ENCODE measurements around the gene ENO4. TPM values are rescaled to one million over a fixed set of nuclear protein-coding genes. Genes with fewer than 3 reads are reported as not detected.

ENO4 gene
- total RNA-seq, 1 experiment from 2014 or later: not detected

- H3K36me3 ChIP-seq: no peaks in the 10 kb centered on the region
- H3K27me3 ChIP-seq (replicated peaks): peaks cover 21% of the 10 kb centered on the region
- no peak overlapping the region for H3K27ac ChIP-seq
- H3K4me3 ChIP-seq: no peak overlapping the region
- DNase-seq (ENCODE audit: low read depth in 1 of 2, low spot score in 2 of 2): no peak
- H3K9me3 ChIP-seq (replicated peaks): no peaks in the 10 kb centered on the region
- no peaks in the 10 kb centered on the region for H3K4me1 ChIP-seq (replicated peaks)
Measured at GRCh38 chr10:116838143-116838725, 11.1 kb upstream of the ENO4 start.

- DNase-seq (ENCODE audit: low read depth in 1 of 2, low spot score in 2 of 2): no peak
- no peak overlapping the region for H3K4me3 ChIP-seq
- H3K27ac ChIP-seq: no peak overlapping the region
- H3K27me3 ChIP-seq (replicated peaks): peaks cover 17% of the 10 kb centered on the region
- no peaks in the 10 kb centered on the region for H3K36me3 ChIP-seq
- H3K9me3 ChIP-seq (replicated peaks): no peaks in the 10 kb centered on the region
- no peaks in the 10 kb centered on the region for H3K4me1 ChIP-seq (replicated peaks)
Measured at GRCh38 chr10:116840389-116841075, 8.8 kb upstream of the ENO4 start.

DNA sequence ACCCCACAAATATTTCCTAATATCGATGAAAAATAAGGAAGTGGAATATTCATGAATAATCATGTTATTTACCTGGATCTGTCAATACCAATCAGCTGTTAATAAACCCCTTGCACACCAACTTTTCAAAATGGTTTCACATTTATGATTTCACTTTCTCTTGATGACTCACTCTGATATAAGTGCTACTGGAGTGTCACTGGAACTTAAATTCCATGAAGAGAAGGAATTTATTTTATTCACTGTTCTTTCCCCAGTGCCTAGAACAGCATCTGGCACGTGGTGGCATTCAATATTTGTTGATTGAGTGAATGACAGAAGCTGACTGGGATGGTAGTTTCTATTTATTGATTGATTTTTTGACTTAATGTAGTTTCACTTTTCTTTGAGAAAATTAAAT lies 3.5 kb upstream of the ENO4 start:
- Histone ChIP-seq H3K9me3 (replicated peaks) (no peaks in the 10 kb centered on the region), H3K27me3 (replicated peaks) (peaks cover 38% of the 10 kb centered on the region), H3K4me3 (no peak overlapping the region), H3K4me1 (replicated peaks) (no peaks in the 10 kb centered on the region), H3K36me3 (no peaks in the 10 kb centered on the region), H3K27ac (no peak overlapping the region)
- DNase-seq (ENCODE audit: low read depth in 1 of 2, low spot score in 2 of 2): no peak

GRCh38 chr10:116848032-116848943 lies 1.0 kb upstream of the ENO4 start:
- Histone ChIP-seq H3K36me3 (no peaks in the 10 kb centered on the region), H3K27ac (no peak overlapping the region), H3K27me3 (replicated peaks) (peaks cover 41% of the 10 kb centered on the region), H3K9me3 (replicated peaks) (no peaks in the 10 kb centered on the region), H3K4me3 (no peak overlapping the region), H3K4me1 (replicated peaks) (no peaks in the 10 kb centered on the region)
- DNase-seq (ENCODE audit: low read depth in 1 of 2, low spot score in 2 of 2): no peak

- DNase-seq (ENCODE audit: low read depth in 1 of 2, low spot score in 2 of 2): no peak
- no peaks in the 10 kb centered on the region for H3K9me3 ChIP-seq (replicated peaks)
- H3K27ac ChIP-seq: no peak overlapping the region
- H3K27me3 ChIP-seq (replicated peaks): peaks cover 41% of the 10 kb centered on the region
- H3K4me3 ChIP-seq: peak overlapping the region; percentile 33
- H3K36me3 ChIP-seq: no peaks in the 10 kb centered on the region
- no peaks in the 10 kb centered on the region for H3K4me1 ChIP-seq (replicated peaks)
Measured at GRCh38 chr10:116848944-116849247, 403 bp upstream of the ENO4 start.

GRCh38 chr10:116850058-116850611 lies 836 bp downstream of the ENO4 start:
- H3K4me1 ChIP-seq (replicated peaks): no peaks in the 10 kb centered on the region
- DNase-seq (ENCODE audit: low read depth in 1 of 2, low spot score in 2 of 2): no peak
- peaks cover 41% of the 10 kb centered on the region for H3K27me3 ChIP-seq (replicated peaks)
- no peaks in the 10 kb centered on the region for H3K9me3 ChIP-seq (replicated peaks)
- no peak overlapping the region for H3K4me3 ChIP-seq
- no peak overlapping the region for H3K27ac ChIP-seq
- no peaks in the 10 kb centered on the region for H3K36me3 ChIP-seq

- Histone ChIP-seq H3K27me3 (replicated peaks) (peaks cover 31% of the 10 kb centered on the region), H3K9me3 (replicated peaks) (no peaks in the 10 kb centered on the region), H3K27ac (no peak overlapping the region), H3K4me1 (replicated peaks) (no peaks in the 10 kb centered on the region), H3K4me3 (no peak overlapping the region), H3K36me3 (no peaks in the 10 kb centered on the region)
- DNase-seq (ENCODE audit: low read depth in 1 of 2, low spot score in 2 of 2): no peak
Measured at GRCh38 chr10:116852246-116852645, 2.9 kb downstream of the ENO4 start.

DNA sequence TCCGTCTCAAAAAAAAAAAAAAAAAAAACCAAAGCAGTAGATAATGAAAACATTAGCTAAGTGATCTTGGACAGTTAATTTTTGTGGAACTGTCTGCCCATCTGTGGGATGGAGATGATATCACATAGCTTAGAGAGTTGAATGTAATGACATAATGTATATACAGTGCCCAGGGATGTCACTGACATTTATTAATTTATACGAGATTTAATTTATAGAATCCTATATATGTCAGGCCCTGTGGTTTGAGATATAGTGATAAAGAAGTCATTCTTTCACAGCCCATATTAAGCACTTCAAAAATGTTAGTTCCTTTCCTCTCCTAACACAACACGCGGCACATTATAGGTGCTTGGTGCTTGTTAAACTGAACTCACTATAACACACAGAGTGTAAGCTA lies 4.0 kb downstream of the ENO4 start:
- Histone ChIP-seq H3K4me3 (no peak overlapping the region), H3K4me1 (replicated peaks) (no peaks in the 10 kb centered on the region), H3K9me3 (replicated peaks) (no peaks in the 10 kb centered on the region; the same call in 1 of the 2 replicates), H3K36me3 (no peaks in the 10 kb centered on the region), H3K27ac (no peak overlapping the region), H3K27me3 (replicated peaks) (peaks cover 29% of the 10 kb centered on the region)
- no peak for DNase-seq (ENCODE audit: low read depth in 1 of 2, low spot score in 2 of 2)

DNA sequence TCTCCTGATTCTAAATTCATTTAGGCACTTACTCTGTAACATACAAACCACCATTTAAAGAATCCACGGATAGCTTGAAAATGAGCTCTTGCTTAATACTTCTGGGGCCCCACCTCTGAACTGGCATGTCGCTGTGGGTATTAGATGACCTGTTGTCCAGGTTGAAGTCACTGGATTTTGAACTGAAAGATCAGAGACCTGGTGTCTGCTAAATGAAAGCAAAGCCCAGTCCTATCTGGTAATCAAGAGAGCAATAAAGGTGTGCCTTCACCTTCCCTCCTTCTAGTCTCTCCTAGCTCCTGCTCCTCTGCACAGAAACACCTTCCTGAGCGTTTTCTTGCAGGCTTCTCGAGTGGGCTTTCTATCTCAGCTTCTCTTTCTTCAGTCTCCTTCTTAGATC lies 4.4 kb downstream of the ENO4 start:
- Histone ChIP-seq H3K36me3 (no peaks in the 10 kb centered on the region), H3K9me3 (replicated peaks) (no peaks in the 10 kb centered on the region; the same call in 1 of the 2 replicates), H3K4me1 (replicated peaks) (no peaks in the 10 kb centered on the region), H3K27me3 (replicated peaks) (peaks cover 25% of the 10 kb centered on the region), H3K4me3 (no peak overlapping the region), H3K27ac (no peak overlapping the region)
- no peak for DNase-seq (ENCODE audit: low read depth in 1 of 2, low spot score in 2 of 2)

- no peak overlapping the region for H3K4me3 ChIP-seq
- H3K9me3 ChIP-seq (replicated peaks): no peaks in the 10 kb centered on the region; the same call in 1 of the 2 replicates
Measured at GRCh38 chr10:116857156-116857555, 7.9 kb downstream of the ENO4 start.

DNA sequence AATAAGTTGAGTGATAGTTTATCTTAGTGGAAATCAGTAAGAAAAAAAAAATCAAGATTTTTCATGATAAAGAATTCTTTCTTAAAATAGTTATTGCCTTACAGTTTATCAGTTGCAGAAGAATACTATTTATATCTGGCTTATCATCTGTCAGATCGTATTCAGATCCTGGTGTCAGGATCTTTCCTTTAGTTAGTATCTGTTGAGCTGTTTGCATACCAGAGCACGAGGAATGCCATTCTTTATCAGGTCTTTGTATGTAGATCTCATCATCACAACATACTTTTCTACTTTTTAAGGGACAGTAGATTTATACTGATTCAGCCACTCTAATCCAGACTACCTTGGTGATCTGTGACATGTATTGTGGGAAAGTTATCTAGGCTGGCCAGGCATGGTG lies 12.5 kb downstream of the ENO4 start:
- no peaks in the 10 kb centered on the region for H3K36me3 ChIP-seq
- H3K4me3 ChIP-seq: no peak overlapping the region
- H3K9me3 ChIP-seq (replicated peaks): no peaks in the 10 kb centered on the region; the same call in 1 of the 2 replicates
- no peaks in the 10 kb centered on the region for H3K4me1 ChIP-seq (replicated peaks)
- no peaks in the 10 kb centered on the region; the same call in 1 of the 2 replicates for H3K27me3 ChIP-seq (replicated peaks)
- H3K27ac ChIP-seq: no peak overlapping the region
- DNase-seq (ENCODE audit: low read depth in 1 of 2, low spot score in 2 of 2): no peak

More at GRCh38 chr10:116857156-116857555, 7.9 kb downstream of the ENO4 start:
- Histone ChIP-seq H3K27ac (no peak overlapping the region), H3K36me3 (no peaks in the 10 kb centered on the region), H3K4me1 (replicated peaks) (no peaks in the 10 kb centered on the region), H3K27me3 (replicated peaks) (no peaks in the 10 kb centered on the region; the same call in 1 of the 2 replicates)
- no peak for DNase-seq (ENCODE audit: low read depth in 1 of 2, low spot score in 2 of 2)

GRCh38 chr10:116864436-116864835 lies 15.1 kb downstream of the ENO4 start:
- no peak for DNase-seq (ENCODE audit: low read depth in 1 of 2, low spot score in 2 of 2)
- Histone ChIP-seq H3K27me3 (replicated peaks) (peaks cover 3% of the 10 kb centered on the region; the same call in 1 of the 2 replicates), H3K36me3 (no peaks in the 10 kb centered on the region), H3K4me1 (replicated peaks) (no peaks in the 10 kb centered on the region), H3K9me3 (replicated peaks) (no peaks in the 10 kb centered on the region), H3K27ac (no peak overlapping the region), H3K4me3 (no peak overlapping the region)

- H3K36me3 ChIP-seq: no peaks in the 10 kb centered on the region
- H3K27ac ChIP-seq: no peak overlapping the region
- H3K4me3 ChIP-seq: no peak overlapping the region
- H3K4me1 ChIP-seq (replicated peaks): no peaks in the 10 kb centered on the region
- no peak for DNase-seq (ENCODE audit: low read depth in 1 of 2, low spot score in 2 of 2)
- peaks cover 3% of the 10 kb centered on the region; the same call in 1 of the 2 replicates for H3K27me3 ChIP-seq (replicated peaks)
- no peaks in the 10 kb centered on the region for H3K9me3 ChIP-seq (replicated peaks)
Measured at GRCh38 chr10:116866066-116866465, 16.8 kb downstream of the ENO4 start.
